GM12801 (cell line): ENCODE measurements around the gene AKIRIN2.

Experiments used
- CTCF ChIP-seq: IDR thresholded peaks from one replicate; pipeline ENCODE4 v1.5.1; 2011; ENCODE audit warnings: control low read depth; ENCODE audit not compliant: insufficient read length; ENCODE audit errors: extremely low read depth

The AKIRIN2 gene

GRCh38 chr6:87628424-87628823, 73.6 kb downstream of the AKIRIN2 start:
- no peak for TF ChIP-seq CTCF
